ENCODE results near the gene NLN. TPM values are rescaled to one million over a fixed set of nuclear protein-coding genes. Genes with fewer than 3 reads are reported as not detected.
A peak's percentile ranks its signal among the peaks of the same experiment; 100 is the strongest.

NLN gene
- total and polyA plus RNA-seq, 9 of the 15 experiments (the other 6 are each of a cell fraction or from before 2014, with no cell fraction given), result 6.9 to 45.2 (median 28.8) TPM

DNA sequence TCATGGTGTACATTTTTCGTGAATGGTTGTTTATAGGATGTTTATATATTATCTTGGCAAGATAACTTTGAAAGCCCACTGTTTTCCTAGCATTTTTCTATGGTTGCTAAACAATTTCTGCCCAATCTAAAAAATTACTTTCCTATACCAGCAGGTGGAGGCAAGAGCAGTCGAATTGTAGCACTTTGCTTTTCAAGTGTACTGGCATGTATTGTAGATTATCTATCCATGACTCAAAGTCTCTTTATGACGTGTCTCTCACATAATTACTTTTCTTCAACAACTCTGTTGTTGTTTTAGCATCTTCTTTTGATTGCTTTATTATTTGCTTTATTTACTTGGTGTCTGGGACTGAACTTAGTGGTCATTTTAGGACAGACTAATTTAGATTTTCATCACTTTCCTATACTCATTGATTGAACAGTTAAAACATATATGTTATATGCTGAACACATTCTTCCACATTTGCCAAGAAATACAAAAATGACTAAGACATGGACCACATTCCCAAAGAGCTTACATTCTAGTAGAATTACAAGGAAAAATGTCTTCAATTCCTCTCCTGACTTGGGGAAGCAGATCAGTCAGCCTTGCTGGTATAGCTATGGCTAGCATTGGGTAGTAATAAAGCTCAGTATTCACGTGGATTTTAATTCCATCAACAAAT lies 20.7 kb downstream of the NLN start (continued):
- TF ChIP-seq DEAF1 (CRISPR knock-in tag; IDR thresholded peaks at IDR 0.05), result peak; percentile 55
- peak; percentile 52 for TF ChIP-seq CREM (IDR thresholded peaks at IDR 0.05; ENCODE audit: low read depth)
- no peak for TF ChIP-seq DPF2 (IDR thresholded peaks at IDR 0.05)
- TF ChIP-seq, protein P1, sequence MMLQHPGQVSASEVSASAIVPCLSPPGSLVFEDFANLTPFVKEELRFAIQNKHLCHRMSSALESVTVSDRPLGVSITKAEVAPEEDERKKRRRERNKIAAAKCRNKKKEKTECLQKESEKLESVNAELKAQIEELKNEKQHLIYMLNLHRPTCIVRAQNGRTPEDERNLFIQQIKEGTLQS (IDR thresholded peaks at IDR 0.05), result peak; percentile 18; the same call in 1 of the 2 replicates
- TF ChIP-seq, protein P1 (CRISPR knock-in tag; conservative IDR thresholded peaks at IDR 0.05), result no peak
- no peak for TF ChIP-seq ADNP (tag; IDR thresholded peaks at IDR 0.05)
- TF ChIP-seq ZSCAN32 (CRISPR knock-in tag; IDR thresholded peaks at IDR 0.05), result no peak
- no peak for TF ChIP-seq NEUROD1 (IDR thresholded peaks at IDR 0.05; ENCODE audit: borderline replicate concordance, low read depth, low read length, partially characterized antibody)
- TF ChIP-seq FOSL1 (tag; conservative IDR thresholded peaks at IDR 0.05), result peak; percentile 49
- TF ChIP-seq, protein P2, sequence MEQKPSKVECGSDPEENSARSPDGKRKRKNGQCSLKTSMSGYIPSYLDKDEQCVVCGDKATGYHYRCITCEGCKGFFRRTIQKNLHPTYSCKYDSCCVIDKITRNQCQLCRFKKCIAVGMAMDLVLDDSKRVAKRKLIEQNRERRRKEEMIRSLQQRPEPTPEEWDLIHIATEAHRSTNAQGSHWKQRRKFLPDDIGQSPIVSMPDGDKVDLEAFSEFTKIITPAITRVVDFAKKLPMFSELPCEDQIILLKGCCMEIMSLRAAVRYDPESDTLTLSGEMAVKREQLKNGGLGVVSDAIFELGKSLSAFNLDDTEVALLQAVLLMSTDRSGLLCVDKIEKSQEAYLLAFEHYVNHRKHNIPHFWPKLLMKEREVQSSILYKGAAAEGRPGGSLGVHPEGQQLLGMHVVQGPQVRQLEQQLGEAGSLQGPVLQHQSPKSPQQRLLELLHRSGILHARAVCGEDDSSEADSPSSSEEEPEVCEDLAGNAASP (IDR thresholded peaks at IDR 0.05), result no peak
- no peak for TF ChIP-seq ZNF507 (tag; conservative IDR thresholded peaks at IDR 0.05)
